ENCODE measurements around the gene NARS2. TPM values are rescaled to one million over a fixed set of nuclear protein-coding genes. Genes with fewer than 3 reads are reported as not detected.

NARS2 gene
- total and polyA plus RNA-seq, 9 of the 15 experiments (the other 6 are each of a cell fraction or from before 2014, with no cell fraction given): 26.8 to 48.0 (median 34.2) TPM

DNA sequence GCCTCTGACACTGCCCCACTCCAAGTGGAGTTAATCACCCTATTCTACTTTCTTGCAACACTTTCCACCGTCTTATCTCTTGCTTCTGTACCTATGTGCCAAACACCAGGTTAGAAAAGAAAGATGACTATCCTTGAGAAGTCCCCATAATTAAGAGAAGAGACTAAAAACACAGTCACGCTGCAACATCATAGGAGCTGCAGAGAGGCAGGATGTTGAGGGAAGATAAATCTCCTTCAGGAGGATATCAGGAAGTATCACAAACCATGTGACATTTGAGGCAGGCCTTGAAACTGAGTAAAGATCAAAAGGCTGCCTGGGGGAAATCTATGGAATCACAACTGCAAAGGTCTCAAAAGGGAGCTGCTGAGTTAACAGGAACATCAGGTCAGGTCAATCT is 181.8 kb downstream of the NARS2 start (continued):
- TF ChIP-seq ZNF23 (CRISPR knock-in tag; IDR thresholded peaks at IDR 0.05): no peak
- peak; percentile 68; the same call in 1 of the 2 replicates for TF ChIP-seq SMARCE1 (IDR thresholded peaks at IDR 0.05)
- no peak for TF ChIP-seq ZBTB1 (CRISPR knock-in tag; IDR thresholded peaks at IDR 0.05; ENCODE audit: borderline replicate concordance, low read depth)
- no peak for TF ChIP-seq POLR2H (tag; IDR thresholded peaks at IDR 0.05; ENCODE audit: low read depth)
- no peak; the same call in 1 of the 2 replicates for TF ChIP-seq ZBTB40 (IDR thresholded peaks at IDR 0.05)
- TF ChIP-seq ZBTB40 (CRISPR knock-in tag; IDR thresholded peaks at IDR 0.05): no peak
- peak in 1 of 2 experiments; percentile 64; a peak in 2 of 4 replicates for TF ChIP-seq MNT (conservative IDR thresholded peaks at IDR 0.05)
- TF ChIP-seq ZKSCAN3 (CRISPR knock-in tag; IDR thresholded peaks at IDR 0.05): no peak
- peak in 1 of 2 experiments; percentile 51; a peak in 1 of 4 replicates for TF ChIP-seq MAZ (CRISPR knock-in tag; conservative IDR thresholded peaks at IDR 0.05 in 1 of 2, IDR thresholded peaks at IDR 0.05 in 1 of 2)
- TF ChIP-seq HDAC2 (IDR thresholded peaks at IDR 0.05): peak; percentile 82
- TF ChIP-seq TBL1XR1 (IDR thresholded peaks at IDR 0.05; ENCODE audit: low read length in 2 of 2): peak in 1 of 2 experiments; percentile 66; a peak in 1 of 4 replicates
- TF ChIP-seq RAD51 (IDR thresholded peaks at IDR 0.05; ENCODE audit: borderline replicate concordance, low read depth): peak; percentile 67
- no peak for TF ChIP-seq ZNF75A (CRISPR knock-in tag; IDR thresholded peaks at IDR 0.05)
- TF ChIP-seq SMARCA4 (IDR thresholded peaks at IDR 0.05): peak; percentile 78
- TF ChIP-seq, protein P1, sequence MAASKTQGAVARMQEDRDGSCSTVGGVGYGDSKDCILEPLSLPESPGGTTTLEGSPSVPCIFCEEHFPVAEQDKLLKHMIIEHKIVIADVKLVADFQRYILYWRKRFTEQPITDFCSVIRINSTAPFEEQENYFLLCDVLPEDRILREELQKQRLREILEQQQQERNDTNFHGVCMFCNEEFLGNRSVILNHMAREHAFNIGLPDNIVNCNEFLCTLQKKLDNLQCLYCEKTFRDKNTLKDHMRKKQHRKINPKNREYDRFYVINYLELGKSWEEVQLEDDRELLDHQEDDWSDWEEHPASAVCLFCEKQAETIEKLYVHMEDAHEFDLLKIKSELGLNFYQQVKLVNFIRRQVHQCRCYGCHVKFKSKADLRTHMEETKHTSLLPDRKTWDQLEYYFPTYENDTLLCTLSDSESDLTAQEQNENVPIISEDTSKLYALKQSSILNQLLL (CRISPR knock-in tag; IDR thresholded peaks at IDR 0.05; ENCODE audit: borderline replicate concordance): no peak
- no peak for TF ChIP-seq RFX5 (IDR thresholded peaks at IDR 0.05; ENCODE audit: low read depth, low read length)
- TF ChIP-seq HMBOX1 (IDR thresholded peaks at IDR 0.05): peak; percentile 81

Data from K562 (cell line).